NCI-H226 (cell line): ENCODE measurements around the gene CELF4.

Experiments
- DNase-seq: peaks from one replicate; pipeline ENCODE4 v3.0.0-alpha.2; 2015

Gene CELF4

DNA sequence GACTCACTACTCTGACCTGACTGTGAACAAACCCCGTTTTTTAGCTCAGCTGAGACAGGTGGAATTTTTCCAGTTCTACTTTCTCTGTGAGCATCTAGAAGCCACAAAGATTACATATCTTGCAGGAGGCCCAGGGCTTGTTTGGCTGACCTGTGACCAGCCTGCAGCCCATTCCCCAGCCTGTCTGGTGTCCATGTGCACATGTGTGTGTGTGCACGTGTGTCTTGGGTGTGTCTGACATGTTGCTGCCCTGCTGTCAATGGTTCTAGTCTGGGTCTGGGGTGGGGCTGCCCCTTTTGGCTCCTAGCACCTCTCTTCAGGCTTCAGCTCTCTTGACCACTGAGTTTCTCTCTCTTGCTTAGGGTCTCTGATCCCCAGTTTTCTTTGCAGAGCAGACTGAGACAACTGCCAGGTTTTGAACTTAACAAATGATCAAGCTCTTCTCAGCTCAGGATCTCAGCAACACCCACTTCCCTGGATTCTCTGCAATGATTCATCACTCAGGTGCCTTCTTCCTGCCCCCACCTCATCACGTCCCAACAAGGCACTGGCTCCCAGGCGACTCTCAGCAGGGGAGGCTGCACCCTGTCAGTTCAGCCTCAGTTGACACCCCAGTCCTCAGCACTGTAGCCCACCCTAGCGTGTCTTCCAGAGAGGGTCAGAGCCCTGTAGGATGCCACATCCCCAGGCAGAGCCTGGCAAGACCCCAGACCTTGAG, 130.3 kb downstream of the CELF4 start:
- DNase-seq: no peak

DNA sequence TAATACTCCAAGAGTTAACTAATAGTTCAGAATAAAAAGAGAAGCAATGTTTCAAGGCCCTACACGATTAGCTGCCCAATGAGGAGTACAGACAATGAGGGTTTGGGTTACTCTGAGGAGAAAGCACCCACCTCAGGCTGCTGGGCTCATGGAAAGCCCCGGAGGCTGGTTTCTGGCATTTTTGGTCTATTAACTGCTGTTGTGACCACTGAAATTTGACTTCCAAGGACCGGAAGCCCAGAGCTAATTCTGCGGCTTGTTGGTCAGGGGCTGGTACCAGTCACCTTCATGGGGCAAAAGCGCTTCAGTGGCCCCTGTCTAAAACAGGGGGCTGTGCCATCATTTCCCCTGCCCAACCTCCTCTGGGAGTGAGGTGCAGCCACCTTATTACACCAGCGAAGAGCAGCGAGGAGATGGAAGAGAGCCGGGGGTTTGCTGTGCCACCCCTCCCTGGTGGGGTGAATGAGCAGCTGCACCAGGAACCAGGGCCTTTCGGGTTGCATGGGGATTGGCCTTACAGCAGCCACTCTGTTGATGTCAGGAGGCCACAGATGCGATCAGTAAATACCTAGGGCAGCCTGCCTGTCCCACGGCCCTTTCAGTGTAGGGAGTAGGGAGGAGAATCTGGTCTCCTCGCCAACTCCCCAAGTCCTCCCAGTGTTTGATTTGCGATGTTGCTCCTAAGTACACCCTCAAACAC, 131.3 kb downstream of the CELF4 start:
- DNase-seq: no peak

GRCh38 chr18:37432436-37433195, 133.0 kb downstream of the CELF4 start:
- DNase-seq: no peak

DNA sequence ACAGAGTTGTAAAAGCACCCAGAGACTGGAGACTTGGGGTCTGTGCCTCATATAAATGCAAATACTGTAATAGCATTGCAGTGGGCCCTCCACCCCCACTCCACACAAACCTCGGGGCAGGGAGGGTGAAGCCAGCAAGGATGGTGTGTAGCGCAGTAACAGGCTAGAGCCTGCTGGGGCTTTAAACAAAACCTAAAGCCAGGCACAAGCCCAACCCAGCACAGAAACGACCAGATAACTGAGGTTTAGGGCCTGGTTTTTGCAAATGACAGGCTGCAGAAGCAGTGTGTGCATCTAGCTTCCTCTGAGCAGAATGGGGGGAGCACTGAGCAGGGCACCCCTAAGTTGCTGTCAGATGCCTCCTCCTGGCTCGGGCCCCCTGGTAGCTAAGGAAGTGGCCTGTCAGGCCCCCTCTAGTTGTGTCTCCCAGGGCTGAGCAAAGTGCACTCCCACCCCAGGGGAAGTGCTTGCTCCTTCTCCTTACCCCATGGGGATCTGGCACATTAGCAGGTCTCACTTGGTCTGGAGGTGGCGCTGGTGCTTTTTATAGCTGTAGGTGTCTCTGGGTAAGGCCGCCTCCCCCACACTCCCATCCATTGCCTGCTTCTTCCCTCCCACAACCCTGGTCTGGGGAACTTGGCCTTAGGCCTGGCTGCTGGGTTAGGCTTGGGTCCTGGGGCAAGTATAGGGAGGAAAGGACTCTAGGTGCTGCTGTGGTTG, 135.1 kb downstream of the CELF4 start:
- peak; percentile 11 for DNase-seq

DNA sequence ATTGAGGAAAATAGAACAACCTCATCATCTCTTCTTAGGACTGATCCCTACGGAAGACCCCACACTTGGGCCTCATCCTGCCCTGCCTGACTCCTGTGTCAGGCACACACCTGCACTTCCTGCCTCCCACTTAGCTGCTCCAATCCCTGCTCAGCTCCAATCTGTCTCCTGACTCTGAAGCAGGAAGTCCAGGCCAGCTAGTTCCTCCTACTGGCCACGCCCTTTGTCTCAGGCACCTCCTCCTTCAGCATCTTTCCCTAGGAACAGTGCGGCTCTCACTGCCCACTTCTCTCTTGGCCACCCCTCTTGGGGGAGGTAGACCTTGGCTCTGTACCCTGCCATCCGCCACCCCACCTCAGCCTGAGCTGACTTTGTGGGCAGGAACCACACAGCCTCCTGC, 135.8 kb downstream of the CELF4 start:
- DNase-seq: no peak

GRCh38 chr18:37428288-37428974, 137.2 kb downstream of the CELF4 start:
- no peak for DNase-seq

DNA sequence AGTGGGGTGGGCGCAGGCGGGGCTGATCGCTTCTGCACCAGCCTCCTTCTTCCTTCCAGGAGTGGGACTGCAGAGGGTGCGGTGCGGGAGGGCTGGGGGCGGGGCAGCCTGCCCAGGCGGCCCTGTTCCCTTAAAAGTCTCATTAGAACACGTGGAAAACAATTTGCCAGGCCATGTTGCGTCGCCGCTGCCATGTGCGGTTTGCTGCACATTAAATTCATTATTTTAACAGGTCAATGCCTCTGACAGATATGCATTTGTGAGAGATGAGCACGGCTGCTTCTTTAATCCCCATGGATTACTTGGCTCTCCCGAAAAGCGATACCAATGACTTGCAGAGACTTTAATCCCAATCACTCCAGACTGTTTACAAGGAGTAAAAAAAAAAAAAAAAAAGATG, 139.0 kb downstream of the CELF4 start:
- no peak for DNase-seq

DNA sequence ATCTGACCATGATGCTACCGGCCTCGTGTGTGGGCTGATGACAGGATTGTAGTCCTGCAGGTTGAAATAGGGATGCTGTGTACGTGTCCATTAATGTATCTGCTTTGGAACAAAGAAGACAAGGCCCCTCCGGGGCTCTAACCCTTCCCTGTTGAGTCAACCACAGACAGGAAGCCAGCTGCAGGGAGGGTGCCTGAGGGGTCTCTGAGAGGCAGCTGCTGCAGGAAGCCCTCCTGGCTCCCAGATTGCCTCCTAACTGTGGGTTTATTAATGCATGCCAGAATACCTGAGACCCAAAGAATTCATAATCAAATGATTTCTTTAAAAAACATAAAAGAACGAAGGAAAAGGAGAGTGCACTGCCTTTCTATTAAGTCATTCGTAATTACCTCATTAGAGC, 140.4 kb downstream of the CELF4 start:
- no peak for DNase-seq

- DNase-seq: no peak
Measured at GRCh38 chr18:37424507-37424906, 141.1 kb downstream of the CELF4 start.

GRCh38 chr18:37422596-37422995, 143.0 kb downstream of the CELF4 start:
- DNase-seq: no peak

- DNase-seq: no peak
Measured at GRCh38 chr18:37422116-37422515, 143.5 kb downstream of the CELF4 start.

GRCh38 chr18:37421341-37422077, 144.1 kb downstream of the CELF4 start:
- DNase-seq: no peak

- DNase-seq: peak; percentile 47
Measured at GRCh38 chr18:37420315-37420880, 145.2 kb downstream of the CELF4 start.

DNA sequence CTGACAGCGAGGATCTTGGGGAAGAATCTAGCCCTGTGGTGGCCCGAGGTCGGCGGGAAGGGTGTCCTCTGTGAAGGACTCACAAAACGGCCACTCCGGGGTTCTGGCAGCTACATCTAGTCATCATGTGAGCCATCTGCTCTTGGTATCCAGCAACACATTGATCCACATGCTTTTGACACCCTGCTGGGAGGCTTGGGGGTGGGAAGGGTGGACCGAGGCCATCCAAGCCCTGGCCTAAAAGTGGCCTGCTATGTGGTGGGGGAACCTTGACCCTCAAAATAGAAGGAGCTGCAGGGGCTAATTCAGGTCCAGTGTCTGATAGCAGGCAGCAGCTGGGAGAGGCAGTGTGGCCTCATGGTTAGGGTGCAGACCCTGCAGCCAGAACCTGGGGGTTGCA, 145.7 kb downstream of the CELF4 start:
- no peak for DNase-seq

GRCh38 chr18:37419315-37419714, 146.3 kb downstream of the CELF4 start:
- peak; percentile 79 for DNase-seq

GRCh38 chr18:37414816-37415215, 150.8 kb downstream of the CELF4 start:
- DNase-seq: no peak

DNA sequence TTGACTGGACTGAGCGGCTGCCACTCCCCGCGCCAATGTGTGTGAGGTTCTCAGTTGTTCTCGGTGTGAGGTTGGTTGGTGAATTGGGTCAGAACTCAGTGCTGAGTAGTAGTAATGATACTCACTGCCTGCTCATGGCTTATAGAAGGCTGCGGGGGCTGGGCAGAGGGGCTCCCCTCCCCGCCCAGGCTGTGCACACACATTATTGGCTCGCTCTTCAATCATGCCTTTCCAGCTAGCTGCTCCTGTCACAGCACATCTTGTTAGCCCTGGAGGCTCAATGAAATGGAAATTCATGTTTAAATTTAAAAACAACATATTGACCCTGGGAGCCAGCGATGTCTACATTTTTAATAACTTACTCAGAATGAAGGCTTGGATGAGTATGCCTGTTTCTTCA, 152.8 kb downstream of the CELF4 start:
- no peak for DNase-seq

DNA sequence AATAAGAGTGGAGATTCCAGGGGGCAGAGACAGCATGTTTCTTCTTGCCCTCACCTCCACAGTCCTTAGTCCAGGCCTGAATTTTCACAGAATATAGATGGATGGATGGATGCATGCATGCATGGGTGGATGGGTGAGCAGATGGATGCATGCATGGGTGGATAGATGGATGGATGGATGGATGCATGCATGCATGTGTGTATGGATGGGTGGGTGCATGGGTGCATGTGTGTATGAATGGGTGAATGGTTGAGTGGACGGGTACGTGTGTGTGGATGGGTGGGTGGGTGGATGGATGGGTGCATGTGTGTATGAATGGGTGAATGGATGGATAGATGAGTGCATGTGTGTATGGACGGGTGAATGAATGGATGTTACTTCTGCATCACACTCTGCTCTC, 153.3 kb downstream of the CELF4 start:
- no peak for DNase-seq

DNA sequence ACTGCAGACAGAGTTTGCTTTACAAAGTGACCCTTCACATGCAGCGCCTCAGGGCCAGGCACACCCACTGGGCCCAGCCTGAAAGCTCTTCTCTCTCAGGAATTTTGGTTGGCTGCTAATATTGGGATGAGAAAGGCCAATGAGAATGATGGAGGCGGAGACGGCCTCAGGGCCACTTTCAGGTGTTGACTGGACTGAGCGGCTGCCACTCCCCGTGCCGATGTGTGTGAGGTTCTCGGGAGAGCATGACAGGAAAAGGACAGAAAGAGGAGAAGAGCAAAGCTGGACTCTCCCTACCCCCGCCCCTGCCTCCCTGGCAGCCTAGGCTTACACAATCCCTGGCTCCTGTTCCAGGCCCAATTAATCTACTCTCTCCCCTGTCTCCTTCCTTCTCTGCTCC, 155.7 kb downstream of the CELF4 start:
- no peak for DNase-seq

DNA sequence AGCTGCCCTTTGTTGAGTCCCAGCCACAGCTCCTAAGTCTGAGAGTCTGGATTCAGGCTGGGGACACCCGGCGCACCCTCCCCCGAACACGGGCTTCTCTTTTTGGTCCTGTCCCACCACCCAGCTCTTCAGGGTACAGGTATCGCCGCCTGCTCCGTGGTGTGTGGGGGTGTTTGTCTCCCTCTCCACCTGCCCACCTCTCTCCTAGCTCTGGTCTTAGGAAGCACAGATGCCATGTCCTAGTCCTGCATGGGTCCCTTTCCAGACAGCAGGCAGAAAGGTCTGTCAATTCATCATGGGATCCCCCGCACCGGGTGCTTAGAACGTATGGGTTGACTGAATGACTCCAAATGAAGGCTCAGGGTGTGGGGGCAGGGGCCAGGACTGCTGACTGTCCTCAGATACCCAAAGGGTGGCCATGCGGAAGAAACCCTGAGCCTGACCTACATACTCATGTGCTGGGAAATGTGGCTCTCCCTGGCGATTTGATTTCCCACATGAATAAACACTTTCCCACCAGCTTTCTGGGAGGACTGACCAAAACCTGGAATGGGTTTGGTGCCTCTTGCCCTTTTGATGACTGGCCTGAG, 156.8 kb downstream of the CELF4 start:
- DNase-seq: no peak

- DNase-seq: no peak
Measured at GRCh38 chr18:37407571-37407970, 158.0 kb downstream of the CELF4 start.
